Retina (tissue), 1 donor: Measurements from ENCODE around the gene SPAG17.
"Not testable (repeated sequence)": the region's sequence is repeated elsewhere in the genome, so short reads cannot be mapped to it uniquely, and the experiment has no call there.

ENCODE experiments used
- DNase-seq: peaks from one replicate; pipeline ENCODE4 v3.0.0-alpha.2; 2016

Gene SPAG17

DNA sequence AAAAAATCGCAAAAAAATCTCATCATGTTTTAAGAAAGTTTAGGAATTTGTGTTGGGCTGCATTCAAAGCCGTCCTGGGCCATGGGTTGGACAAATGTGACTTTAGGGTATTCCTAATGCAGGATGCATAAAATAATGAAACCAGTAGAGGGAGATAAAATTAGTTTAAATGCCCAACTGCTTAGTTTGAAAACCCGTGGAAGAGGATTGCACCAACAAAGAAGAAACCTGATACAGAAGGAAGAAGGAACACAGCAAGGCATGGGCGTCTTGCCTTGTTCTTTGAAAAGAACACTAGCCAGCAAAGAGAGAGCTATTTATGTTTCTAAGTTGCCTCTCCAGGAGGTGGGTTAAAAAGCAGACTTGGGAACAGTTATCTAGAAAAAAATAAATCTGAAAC lies 217.6 kb downstream of the SPAG17 start:
- DNase-seq: no peak

DNA sequence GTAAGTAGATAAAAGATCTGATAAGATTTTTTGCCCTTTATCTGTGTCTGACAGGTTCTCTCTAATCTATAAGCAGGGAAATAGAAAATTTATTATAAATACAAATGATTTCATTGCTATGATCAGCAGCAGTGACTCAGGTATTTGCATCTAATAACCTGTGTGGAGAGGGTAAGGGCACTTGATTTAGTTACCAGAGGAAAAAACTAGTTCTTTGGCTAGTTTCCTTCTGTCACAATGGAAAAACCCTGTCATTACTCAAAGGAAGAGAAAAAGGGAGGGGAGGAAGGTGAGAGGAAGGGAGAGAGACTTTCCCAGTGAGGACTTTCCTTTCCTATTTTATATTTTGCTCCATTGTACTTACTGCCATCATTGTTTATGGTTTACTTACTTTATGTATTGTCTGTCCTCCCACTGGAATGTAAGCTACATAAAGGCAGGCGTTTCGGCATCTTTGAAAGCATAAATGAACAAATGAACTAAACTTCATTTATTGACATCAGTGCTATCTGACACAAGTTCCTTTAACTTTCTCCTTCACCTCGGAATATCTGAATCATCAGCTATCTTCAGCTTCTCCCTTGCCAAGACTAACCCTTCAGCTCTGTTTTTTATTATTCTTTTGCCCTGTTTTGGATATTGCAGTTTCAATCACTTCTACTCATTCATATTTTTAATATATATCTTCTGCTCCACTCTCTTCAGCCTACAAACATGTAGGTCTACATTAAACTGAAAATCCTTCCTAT lies 220.6 kb downstream of the SPAG17 start:
- DNase-seq: no peak

DNA sequence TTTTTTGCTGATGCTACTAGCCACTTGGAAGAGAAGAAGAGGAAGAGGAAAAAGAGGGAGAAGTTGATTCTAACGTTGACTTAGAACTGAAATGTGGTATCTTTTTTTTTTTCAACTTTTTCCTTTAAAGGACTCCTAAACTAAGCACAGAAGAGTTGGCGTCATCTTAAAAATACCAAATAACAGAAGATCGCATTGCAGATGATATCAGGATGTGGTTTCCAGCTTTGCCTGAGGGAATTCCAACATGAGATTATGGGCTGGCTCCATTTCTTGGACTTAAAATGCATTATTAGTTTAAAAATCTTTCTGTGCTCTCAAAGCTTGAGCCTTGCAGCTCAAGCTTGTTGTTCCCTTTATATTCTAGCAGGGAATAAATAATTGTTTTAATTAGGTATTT lies 225.7 kb downstream of the SPAG17 start:
- no peak for DNase-seq

DNA sequence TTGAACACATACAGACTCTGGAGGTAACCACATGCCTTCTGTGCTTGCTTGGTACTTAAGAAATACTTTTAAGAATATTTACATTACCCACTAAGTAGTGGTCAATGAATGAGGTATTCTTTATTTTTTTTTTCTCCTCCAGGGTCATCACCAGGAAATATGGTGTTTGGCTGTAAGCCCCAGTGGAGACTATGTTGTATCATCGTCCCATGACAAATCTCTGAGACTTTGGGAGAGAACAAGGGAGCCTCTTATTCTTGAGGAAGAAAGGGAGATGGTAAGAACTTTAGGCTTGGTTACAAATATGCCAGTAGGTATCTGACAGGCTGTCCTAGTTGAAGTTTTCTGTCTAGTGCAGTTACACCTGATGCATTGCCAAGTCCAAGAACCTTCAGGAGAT lies 232.6 kb downstream of the SPAG17 start:
- DNase-seq: no peak

DNA sequence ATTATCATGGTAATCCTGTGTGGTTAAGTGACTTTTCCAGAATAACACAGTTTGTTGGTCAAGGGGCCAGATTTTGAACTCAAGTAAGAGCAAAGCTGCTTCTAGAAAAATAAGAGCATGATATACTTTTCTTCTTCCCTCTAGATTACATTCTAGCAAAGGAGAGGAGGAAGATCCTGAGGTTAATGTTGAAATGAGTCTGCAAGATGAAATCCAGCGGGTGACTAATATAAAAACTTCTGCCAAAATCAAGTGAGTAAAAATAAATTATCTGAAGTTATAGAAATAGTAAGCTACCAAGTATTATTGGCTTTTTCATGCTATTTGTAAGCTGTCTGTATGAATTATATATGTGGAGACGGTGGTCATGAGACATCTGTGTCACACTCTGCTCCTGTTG lies 242.7 kb downstream of the SPAG17 start:
- no peak for DNase-seq

- DNase-seq: no peak
Observed at GRCh38 chr1:117933769-117934168, 251.3 kb downstream of the SPAG17 start.

- no peak for DNase-seq
Observed at GRCh38 chr1:117932576-117932975, 252.5 kb downstream of the SPAG17 start.

GRCh38 chr1:117930484-117930883 lies 254.5 kb downstream of the SPAG17 start:
- peak; percentile 1 for DNase-seq

DNA sequence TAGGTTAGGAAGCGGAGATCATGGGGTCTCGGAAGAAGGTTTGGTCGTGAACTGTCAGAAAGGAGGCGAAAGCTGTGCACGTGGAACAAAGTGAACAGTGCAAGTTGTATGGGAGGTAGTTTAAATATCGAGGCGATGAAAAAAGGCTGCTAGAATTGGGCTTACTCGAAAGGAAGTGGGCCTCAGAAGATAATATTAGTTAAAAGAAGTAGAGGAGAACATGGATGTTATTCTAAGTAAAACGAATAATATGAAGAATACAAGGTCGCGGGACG lies 254.9 kb downstream of the SPAG17 start:
- DNase-seq: no peak

- DNase-seq: peak; percentile 97
Observed at GRCh38 chr1:117929343-117930172, 255.5 kb downstream of the SPAG17 start, which contains the start of the genes GDAP2 and WDR3. GDAP2 (minus strand) TSS chr1:117929621; CDS start chr1:117920357, 9,264 bp downstream. WDR3 (plus strand) TSS chr1:117929739; CDS start chr1:117933320, 3,581 bp downstream.

- DNase-seq: no peak
Observed at GRCh38 chr1:117928881-117929342, 256.1 kb downstream of the SPAG17 start.

GRCh38 chr1:117925981-117926380 lies 259.0 kb downstream of the SPAG17 start:
- no peak for DNase-seq

- not testable (repeated sequence) for DNase-seq
Observed at GRCh38 chr1:117922717-117923116, 262.3 kb downstream of the SPAG17 start.

GRCh38 chr1:117921991-117922390 lies 263.0 kb downstream of the SPAG17 start:
- no peak for DNase-seq

DNA sequence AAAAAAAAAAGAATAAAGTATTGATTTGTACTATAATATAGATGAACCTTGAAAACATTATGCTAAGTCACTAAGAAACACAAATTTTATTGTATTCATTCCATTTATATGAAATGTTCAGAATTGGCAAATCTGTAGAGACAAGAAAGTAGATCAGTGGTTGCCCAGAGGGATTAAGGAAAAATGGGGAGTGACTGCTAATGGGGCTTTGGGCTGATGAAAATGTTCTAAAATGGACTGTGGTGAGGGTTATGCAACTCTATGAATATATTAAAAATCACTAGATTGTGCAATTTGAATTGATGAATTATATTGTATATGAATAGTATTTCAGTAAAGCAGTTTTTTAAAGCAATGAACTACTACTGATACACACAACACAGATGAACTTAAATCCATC lies 265.7 kb downstream of the SPAG17 start:
- DNase-seq: no peak

- DNase-seq: no peak
Observed at GRCh38 chr1:117911051-117911450, 274.0 kb downstream of the SPAG17 start.

DNA sequence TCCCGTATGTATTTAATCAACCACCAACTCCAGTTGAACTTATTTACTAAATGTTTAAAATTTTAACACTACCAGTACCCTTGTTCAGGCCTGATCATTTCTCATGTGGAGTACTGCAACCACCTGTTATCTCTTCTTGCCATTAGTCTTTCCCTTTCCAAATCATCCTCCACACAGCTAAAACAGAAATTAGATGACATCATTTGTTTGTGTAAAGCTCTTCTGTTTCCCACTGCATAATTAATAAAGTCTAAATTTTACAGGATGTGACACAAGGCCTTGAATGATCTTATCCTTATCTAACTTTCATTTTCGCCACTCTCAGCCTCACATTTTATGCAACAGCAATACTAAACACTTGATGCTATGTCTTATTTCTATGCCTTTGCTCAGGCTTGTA lies 280.0 kb downstream of the SPAG17 start:
- DNase-seq: no peak

DNA sequence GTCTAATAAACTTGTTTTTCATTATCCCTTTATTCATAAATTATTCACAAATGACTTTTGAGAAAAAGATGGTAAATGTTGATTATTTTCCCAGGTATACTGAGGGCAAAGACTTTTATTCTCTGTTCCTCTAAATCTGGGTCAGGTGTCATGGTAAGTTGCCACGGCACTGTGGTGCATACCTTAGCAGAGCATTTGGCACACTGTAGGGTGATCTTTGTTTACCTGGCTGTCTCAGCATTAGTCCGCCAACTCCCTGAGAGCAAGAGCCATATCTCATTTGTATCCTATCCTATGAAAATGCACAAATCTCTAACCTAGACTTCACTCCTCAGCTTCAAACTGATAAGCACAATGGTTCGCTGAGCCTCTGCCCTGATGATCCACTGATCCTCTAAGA lies 280.5 kb downstream of the SPAG17 start:
- no peak for DNase-seq
